ENCODE results near the gene ROCK2.

ROCK2 gene

DNA sequence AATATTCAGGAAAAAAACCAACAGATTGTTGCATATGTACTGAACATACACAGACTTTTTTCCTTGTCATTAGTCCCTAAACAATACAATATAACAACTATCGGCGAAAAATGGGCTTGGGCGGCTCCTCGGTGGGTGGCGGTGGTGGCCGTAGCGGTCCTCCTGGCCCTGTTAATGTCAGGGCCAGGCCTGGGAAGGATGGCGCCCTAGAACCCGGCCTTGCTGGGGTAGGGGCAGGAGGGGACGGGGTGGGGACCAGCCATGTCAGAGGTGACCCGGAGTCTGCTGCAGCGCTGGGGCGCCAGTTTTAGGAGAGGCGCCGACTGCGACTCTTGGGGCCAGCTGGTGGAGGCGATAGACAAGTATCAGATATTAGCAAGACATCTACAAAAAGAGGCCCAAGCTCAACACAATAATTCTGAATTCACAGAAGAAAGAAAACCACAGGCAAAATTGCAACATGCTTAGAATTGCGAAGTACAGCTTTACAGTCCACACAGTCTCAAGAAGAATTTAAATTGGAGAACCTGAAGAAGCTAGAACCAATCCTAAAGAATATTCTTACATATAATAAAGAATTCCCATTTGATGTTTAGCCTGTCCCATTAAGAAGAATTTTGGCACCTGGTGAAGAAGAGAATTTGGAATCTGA is 36.5 kb downstream of the ROCK2 start:
- no peak for DNase-seq

DNA sequence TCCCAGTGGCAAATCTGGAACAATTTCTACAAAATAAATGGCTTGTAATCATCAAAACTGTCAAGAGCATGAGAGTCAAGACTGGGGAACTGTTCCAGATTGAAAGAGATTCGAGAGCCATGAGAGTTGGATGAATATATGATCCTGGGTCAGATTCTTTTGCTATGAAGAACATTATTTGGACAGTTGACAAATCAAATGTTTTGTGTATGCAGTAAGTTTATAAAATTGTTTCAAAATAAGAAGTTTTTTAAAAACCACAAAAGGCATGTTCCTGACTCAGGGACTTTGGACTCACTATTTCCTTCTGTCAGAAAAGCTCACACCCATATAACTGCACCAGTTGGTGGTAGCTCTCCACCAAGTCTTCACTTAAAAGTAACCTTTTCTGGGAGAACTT is 38.5 kb downstream of the ROCK2 start:
- no peak for DNase-seq

DNA sequence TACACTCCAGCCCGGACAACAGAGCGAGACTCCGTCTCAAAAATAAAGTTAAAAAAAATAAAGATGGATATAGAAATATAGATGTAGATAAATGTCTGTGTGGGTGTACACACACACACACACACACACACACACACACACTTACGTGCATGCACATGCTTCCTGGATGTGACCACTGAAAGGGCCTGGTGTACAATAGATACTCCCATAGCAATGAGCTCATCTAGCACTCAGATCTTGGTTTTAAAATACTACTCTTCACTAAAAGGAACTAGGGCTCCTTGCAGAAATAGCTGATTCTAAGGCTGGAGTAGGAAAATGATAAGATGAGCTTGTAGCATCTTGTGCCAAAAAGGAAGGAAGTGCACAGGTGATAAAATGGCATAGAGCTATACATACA is 39.1 kb downstream of the ROCK2 start:
- no peak for DNase-seq

DNA sequence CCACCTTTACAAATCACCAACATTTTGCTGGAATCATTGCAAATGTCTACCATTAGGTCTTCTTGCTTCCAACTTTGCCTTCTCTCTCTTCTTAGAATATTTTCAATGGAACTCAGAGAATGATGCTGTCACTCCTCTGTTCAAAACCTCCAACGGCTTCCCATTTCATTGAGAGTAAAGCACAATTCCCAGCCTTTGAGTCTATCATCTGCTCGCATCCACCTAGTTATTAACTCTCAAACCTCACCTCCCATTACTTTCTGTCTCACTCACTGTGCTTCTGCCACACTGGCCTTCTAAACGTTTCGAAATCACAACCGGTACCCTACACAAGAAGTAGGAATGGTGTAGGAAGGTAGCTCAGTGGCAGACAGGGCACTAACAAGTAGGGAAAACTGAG is 40.0 kb downstream of the ROCK2 start:
- DNase-seq: no peak

DNA sequence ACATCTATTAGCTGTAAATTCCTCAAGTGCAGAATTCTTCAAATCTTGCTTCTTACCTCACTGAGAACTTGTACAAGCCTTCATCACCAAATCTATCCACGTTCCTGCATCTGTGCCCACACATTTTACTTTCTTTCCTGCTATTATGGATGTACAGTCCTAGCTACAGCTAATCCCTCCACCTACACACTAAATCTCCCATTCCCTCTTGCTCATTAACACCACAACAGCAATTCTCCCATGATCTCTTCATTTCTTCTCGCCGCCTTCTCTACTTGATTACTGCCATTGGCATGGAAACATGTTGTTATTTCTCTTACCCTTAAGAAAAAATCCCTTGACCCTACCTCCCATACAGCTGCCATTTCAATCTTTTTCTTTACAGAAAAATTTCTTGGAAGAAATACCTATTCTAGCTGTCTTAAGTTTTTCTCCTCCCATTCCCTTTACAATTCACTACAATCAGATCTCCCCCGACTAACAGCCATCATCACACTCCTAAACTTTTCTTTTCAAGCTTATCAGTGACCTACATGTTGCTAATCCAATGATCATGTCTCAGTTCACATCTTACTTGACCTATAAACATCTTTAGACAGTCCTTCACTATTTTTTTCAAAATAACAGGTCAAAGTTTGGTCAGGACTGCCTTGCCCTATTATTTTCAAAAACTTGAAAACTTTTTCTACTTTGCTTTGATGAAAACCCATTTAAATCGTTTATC is 41.0 kb downstream of the ROCK2 start:
- DNase-seq: no peak

DNA sequence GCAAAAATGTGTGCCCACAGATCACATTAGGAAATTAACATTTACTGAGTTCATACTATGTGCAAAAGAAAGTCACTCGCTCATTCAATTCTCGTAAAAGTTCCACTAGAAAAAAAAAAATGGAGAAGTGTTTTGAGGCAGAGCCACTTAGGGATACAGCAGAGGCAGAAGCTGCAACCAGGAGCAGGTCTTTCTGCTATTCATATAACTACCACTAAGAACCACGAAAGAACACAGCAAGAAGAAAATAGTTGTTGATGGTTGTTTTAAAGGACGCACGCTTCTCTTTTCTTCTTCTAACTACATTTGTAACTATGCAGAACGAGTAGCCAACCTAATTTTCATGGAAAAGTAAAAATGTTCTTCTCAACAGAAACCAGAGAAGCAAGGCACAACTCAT is 45.0 kb downstream of the ROCK2 start:
- DNase-seq: no peak

DNA sequence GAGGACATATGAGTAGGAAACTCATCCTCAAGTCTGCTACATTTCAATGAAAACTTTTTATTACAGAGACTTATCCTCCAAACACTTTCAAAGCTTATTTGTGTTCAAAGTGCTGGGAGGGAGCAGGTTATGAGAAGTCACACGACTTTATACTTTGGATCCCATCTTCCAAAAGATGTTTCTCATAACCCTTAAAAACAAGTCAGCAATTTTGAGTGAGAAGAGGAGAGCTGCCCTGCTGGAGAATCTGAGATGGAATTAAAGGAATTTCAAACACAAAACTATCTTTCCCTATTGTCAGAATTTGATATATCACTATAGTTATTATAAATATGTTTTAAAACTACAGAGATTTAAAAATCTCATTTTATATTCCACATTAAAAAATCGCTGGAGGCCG is 45.8 kb downstream of the ROCK2 start:
- DNase-seq: no peak

DNA sequence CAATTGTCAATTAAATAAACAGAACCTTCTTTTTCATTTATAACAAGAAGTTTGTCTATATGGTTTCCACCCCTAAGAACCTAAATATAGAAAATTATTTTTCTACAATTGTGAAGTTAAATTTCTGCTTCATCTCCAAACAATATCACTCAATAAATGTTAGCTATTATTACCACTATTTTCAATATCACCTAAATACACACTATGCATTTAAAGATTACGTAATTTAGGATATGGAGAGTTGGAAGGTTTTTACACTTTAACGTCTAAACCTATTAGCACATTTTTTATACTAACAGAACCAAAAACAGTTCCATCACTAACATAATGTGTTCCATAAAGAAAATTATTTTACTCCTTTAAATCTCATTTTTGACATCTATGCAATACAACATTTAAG is 48.0 kb downstream of the ROCK2 start:
- no peak for DNase-seq

DNA sequence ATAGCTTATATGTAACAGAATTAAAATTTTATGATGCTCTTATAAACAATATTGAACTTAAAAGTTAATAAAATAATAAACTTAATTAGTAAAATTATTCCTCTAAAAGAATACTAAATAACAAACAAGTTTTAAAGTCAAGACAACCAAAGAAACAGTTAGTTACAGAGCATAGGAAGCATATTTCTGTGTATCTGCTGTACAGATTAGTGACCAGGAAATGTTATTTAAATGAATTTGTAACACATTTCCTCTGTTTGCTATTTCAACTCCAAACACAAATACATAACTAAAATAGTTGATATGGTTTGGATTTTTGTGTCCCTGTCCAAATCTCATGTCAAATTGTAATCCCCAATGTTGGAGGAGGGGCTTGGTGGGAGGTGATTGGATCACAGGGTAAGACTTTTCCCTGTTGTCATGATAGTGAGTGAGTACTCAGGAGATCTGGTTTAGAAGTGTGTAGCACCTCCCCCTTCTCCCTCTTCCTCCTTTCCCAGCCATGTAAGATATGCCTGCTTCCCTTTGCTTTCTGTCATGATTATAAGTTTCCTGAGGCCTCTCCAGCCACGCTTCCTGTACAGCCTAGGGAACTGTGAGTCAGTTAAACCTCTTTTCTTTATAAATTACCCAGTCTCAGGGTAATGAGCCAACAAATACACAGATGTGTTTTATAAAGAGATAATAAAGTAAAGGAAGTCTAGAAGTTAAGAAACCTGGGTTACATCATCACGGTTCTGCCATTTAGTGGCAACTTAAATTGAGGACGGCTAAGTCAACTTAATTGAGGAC is 51.8 kb downstream of the ROCK2 start:
- DNase-seq: no peak

DNA sequence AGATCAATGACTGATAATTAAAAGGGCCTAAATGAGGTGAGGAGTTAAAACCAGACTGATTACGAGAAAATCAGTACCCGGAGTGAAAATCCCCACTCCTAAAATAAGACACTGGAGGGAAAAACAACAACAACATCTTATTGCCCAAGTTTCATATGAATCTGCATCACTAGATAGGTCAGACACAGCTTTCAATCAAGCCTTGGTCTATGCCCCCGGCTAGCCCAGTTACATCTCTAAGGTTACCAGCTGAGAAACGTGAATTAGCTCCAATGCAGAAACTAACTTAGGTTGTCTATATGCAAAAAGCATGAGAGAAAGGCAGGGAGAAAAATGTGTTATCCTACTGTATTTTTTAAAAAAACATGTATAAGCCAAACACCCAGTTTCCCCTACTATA is 53.7 kb downstream of the ROCK2 start:
- no peak for DNase-seq

DNA sequence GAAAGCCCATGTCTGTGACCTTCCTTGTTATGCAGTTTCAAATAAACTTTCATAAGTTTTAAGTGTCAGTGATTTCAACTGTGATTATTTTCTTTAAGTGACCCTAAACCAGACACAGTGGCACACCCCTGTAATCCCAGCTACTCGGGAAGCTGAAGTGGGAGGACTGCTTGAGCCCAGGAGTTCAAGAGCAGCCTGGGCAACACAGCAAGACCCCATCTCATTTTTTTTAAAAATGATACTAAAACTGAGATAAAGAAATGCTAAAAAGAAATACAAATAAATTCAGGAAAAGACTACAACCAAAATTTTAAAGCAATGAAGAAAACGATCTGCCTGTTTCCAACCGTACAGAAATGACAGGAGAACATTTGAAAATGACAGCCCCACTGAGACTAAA is 54.2 kb downstream of the ROCK2 start:
- DNase-seq: no peak

DNA sequence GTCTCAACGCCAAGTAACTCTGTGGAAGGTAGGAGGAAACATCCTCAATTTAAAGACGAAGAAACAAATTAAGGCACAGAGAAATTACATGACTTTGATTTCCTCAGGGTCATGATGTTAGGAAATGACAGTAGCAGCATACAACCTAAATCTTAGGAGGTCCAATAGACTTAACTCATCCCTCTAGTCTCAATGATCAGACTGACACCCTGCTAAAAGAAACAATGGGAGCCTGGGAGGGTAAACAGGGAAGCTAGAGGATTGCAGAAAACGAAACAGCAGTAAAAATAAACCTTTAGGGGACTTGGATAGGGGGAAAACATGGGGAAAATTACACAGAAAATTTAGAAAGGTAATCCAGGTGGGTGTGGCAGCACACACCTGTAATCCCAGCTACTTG is 56.0 kb downstream of the ROCK2 start:
- DNase-seq: no peak

DNA sequence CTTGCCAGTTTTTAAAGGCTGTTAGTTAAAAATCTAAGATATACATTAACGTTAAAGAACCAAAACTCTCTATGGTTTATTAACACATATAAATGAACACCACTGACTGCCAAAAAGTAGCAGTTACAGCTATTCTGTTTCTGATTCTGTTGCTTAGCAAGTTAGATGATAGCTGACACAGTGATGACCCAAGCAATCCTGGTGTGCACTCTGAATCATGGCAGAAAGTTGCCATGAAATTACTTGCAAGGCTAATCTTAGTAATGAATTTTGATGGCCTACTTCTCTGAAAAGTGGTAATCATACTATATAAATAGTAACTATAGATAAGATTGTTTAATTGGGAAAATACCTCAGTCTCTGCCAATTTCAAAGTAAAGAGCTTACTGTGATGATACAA is 57.7 kb downstream of the ROCK2 start:
- DNase-seq: no peak

DNA sequence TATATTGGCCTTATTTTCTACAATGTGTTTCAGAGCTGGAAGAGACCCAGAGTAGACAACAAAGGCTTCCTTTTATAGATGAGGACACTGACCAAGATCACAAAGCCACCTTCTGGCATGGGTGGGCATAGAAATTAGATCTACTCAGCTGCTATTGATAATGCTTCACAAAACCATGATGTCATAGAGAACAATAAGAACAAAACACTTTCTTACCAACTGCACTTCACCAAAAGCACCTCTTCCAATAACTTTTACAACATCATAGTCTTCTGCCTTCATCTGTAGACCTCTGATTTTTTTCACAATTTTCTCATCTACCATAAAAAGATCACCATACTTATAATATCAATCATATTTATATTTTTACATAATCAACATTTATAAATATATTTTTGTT is 58.1 kb downstream of the ROCK2 start:
- DNase-seq: no peak

DNA sequence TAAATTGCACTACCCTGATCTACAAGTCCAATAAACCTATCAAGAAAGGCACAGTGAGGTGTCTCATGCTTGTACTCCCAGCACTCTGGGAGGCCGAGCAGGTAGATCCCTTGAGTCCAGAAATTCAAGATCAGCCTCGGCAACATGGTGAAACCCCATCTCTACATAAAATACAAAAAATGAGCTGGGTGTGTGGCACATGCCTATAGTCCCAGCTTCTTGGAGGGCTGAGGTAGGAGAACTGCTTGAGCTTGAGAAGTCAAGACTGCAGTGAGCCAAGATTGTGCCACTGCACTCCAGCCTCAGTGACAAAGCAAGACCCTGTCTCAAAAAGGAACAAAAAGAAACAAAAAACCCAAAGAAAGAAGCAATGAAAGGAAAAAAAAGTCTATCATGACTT is 58.9 kb downstream of the ROCK2 start:
- DNase-seq: no peak

DNA sequence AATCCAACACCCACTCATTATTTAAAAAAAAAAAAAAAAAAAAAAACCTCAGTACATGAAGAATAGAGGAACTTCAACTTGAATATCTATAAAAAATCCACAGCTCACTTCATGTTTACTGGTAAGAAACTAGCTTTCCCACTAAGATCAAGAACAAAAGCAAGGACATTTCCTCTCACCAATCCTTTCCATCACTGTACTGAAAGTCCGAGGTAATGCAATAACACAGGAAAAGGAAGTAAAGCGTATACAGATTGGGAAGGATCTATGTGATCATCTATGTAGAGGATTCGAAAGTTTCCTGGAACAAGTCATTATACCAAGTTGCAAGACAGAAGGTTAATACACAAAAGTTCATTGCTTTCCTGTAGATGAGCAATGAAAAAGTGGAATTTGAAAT is 63.2 kb downstream of the ROCK2 start:
- no peak for DNase-seq

DNA sequence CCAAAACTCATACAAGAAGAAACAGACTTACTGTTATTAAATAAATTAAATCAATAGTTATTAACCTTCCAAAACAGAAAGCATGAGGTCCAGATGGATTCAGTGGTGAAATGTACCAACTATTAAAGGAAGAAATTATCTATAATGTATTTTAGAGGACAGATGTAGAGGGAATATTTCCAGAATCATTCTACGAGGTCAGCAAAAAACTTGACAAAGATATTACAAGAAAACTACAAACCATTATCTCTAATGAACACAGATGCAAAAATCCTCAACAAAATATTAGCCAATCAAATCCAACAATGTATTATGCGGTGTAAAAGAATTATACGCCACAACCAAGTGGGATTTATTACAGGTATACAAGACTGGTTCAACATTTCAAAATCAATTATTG is 63.7 kb downstream of the ROCK2 start:
- DNase-seq: no peak

DNA sequence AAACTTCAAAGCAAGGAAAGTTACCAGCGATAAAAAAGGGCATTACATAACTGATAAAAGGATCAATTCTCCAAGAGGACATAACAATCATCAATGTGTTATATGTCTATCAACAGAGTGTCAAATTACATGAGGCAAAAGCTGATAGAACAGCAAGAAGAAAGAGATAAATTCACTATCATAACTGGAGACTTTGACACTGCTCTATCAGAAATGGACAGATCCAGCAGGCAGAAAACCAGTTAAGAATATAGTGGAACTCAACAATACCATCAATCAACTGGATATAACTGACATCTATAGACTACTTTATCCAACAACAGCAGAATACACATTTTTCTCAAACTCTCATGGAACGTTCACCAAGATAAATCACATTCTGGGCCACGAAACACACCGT is 65.0 kb downstream of the ROCK2 start:
- DNase-seq: no peak

DNA sequence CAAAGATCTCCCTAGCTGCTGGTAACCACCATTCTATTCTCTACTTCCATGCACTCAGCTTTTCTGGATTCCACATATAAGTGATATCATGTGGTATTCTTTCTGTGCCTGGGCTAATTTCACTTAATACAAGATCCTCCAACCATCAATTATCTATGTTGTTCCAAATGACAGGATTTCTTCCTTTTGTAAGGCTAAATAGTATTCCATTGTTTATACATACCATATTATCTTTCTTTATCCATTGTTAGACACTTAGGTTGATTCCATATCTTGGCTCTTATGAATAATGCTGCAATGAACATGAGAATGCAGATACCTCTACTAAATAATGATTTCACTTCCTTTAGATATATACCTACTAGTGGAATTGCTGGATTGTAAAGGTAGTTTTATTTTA is 66.2 kb downstream of the ROCK2 start:
- DNase-seq: no peak

DNA sequence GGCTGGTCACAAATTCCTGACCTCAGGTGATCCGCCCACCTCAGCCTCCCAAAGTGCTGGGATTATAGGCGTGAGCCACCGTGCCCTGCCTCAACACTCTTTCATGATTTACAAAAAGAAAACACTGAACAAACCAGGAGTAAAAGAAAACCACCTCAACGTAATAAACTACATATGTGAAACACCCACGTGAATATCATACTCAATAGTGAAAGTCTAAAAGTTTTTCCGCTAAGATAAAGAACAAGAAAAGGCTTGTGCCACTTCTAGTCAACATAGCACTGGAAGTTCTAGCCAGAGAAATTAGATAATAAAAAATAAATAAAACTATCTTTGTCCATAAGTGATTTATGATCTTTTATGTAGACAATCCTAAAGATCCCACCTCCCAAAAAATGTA is 68.5 kb downstream of the ROCK2 start:
- DNase-seq: no peak

DNA sequence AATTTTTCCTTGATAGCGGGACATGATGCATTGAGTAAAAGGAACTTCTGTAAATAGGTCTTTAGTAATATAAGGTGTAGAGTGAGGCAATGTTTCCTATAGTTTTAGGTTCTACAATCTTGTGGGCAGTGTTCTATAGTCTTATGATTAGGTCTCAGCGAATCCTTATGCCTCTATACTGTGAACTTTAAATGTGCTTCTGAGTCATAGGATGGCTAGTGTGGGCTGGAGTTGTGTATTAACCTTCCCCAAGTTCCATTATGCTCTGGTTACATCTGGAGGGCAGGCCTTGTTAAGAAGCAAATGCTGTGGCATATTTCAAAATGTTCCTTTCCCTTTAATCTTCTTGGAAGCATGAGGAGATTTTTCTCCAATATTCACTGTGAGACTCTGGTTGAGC is 73.5 kb downstream of the ROCK2 start:
- DNase-seq: no peak

DNA sequence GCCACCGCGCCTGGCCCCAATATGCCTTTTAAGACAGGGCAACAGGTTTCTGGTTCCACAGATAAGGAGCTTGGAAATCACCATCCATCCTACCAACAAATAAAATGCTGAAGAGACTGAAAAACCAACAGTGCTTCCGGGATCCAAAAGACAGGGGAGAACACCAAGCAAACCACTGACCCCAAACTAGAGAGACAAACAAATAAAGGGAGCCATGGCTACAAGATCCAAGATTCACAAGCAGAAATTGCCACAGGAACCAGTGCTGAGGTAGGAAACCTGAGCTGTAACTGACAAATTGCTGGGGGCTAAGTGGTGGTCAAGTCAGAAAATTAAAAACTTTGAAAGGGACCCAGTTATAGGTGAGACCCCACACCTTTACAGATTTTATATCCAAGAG is 76.5 kb downstream of the ROCK2 start:
- no peak for DNase-seq

DNA sequence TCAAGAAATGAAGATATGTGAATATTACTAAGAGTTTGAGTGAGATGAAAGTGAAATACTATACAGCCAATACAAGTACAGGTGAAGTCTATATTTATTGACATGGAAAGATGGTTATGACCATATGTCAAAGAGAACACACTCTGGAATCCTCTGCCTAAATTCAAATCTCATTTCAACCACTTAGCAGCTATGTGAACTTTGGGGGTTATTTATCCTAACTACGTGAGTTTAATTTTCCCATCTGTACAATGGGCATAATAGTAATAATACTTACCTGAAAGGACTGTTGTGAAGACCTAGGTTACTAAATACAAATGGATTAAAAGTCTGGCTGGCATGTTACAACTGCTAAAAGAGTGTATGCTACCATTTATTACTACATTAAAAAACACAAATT is 79.6 kb downstream of the ROCK2 start:
- DNase-seq: no peak

DNA sequence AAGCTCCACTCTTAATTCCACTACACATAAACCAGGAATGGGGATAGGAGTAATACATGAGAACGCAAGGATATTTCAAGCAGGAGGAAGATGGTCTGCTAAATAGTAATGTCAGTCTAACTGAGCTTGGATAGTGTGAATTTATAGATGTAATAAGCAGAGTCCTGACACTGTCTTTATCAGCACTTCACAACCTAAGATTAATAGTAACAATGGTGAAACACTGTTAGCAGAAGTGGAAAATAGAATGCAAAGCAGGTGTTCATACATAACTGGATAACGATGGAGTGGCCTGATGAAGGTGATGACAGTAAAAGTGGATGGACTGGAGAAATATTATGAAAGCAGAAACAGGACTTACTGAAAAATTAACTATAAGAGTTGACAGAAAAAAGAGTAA is 80.4 kb downstream of the ROCK2 start:
- DNase-seq: no peak
